Esophagus muscularis mucosa (tissue), 4 donors: ENCODE results near the gene P3H3. TPM values are rescaled to one million over a fixed set of nuclear protein-coding genes. Genes with fewer than 3 reads are reported as not detected.
A peak's percentile ranks its signal among the peaks of the same experiment; 100 is the strongest.
"Not testable (repeated sequence)": the region's sequence is repeated elsewhere in the genome, so short reads cannot be mapped to it uniquely, and the experiment has no call there.

Experiments
- DNase-seq: peaks from one replicate; pipeline ENCODE4 v3.0.0-alpha.2; 2017; ENCODE audit errors: extremely low spot score
- H3K27ac ChIP-seq, 4 donors: fragments of 200-600 bp; sonication (generic); replicated peaks in 1 of 4; 1 replicate in 3 of 4; 2 replicates in 1 of 4; pipeline ENCODE4 v1.5.1; 2016 to 2019; ENCODE audit warnings: mild to moderate bottlenecking in 1 of 4
- H3K27me3 ChIP-seq, 4 donors: fragments of 200-600 bp; sonication (generic); one replicate each; pipeline versions ENCODE4 v1.5.1 to v1.6.0; 2016 to 2019
- H3K36me3 ChIP-seq, 4 donors: fragments of 200-600 bp; sonication (generic); one replicate each; pipeline ENCODE4 v1.5.1; 2016 to 2019
- H3K4me1 ChIP-seq, 4 donors: fragments of 200-600 bp; sonication (generic); one replicate each; pipeline ENCODE4 v1.5.1; 2016 to 2019
- H3K4me3 ChIP-seq, 4 donors: fragments of 200-600 bp; sonication (generic); 1 replicate in 2 of 4; 2 replicates in 2 of 4; pipeline ENCODE4 v1.5.1; 2016 to 2019; ENCODE audit warnings: mild to moderate bottlenecking in 4 of 4, moderate library complexity in 1 of 4
- H3K9me3 ChIP-seq, 4 donors: fragments of 200-600 bp; sonication (generic); 1 replicate in 3 of 4; 2 replicates in 1 of 4; pipeline ENCODE4 v1.5.1; 2016 to 2019
- EP300 ChIP-seq: sonication (generic); formaldehyde crosslinking; IDR thresholded peaks from one replicate; pipeline ENCODE4 v1.6.1; 2017; ENCODE audit warnings: antibody characterized with exemption
- POLR2A ChIP-seq: fragments of 450-650 bp; IDR thresholded peaks from one replicate; pipeline ENCODE4 v1.6.1; 2017; ENCODE audit warnings: antibody characterized with exemption, moderate library complexity, mild to moderate bottlenecking, low read depth
- POLR2AphosphoS5 ChIP-seq, 2 donors: sonication (generic); formaldehyde crosslinking; IDR thresholded peaks; one replicate each; pipeline ENCODE4 v1.6.1; 2017; ENCODE audit warnings: antibody characterized with exemption in 2 of 2
- WGBS: methylation state at CpG from one replicate; pipeline ENCODE4 v1.1.5; 2018; 5-methylcytosine and 5-hydroxymethylcytosine counted together
- intact Hi-C: fragments of 100-400 bp; cut with DNase I; formaldehyde crosslinking; loops from one replicate; pipeline ENCODE4 v1.15.1; 2023
- total RNA-seq, 4 donors: library from RNA; depleted of rRNA; stranded (reverse); fragments of >200 nt; gene quantifications; one replicate each; pipeline versions ENCODE4 v1.1.0 to v1.2.1, GENCODE V29; 2016
- TF ChIP-seq, protein P1 (sequence below), 3 experiments: fragments of 200-600 bp in 2 of 3; fragments of 450-650 bp in 1 of 3; sonication (generic) in 2 of 3; IDR thresholded peaks; one replicate each; pipeline ENCODE4 v1.5.1; 2017 to 2019; ENCODE audit warnings: antibody characterized with exemption in 3 of 3, mild to moderate bottlenecking in 2 of 3, moderate library complexity in 1 of 3

Gene P3H3
- total RNA-seq, 4 donors from 2014 or later, result 16.4 to 30.7 (median 26.8) TPM

DNA sequence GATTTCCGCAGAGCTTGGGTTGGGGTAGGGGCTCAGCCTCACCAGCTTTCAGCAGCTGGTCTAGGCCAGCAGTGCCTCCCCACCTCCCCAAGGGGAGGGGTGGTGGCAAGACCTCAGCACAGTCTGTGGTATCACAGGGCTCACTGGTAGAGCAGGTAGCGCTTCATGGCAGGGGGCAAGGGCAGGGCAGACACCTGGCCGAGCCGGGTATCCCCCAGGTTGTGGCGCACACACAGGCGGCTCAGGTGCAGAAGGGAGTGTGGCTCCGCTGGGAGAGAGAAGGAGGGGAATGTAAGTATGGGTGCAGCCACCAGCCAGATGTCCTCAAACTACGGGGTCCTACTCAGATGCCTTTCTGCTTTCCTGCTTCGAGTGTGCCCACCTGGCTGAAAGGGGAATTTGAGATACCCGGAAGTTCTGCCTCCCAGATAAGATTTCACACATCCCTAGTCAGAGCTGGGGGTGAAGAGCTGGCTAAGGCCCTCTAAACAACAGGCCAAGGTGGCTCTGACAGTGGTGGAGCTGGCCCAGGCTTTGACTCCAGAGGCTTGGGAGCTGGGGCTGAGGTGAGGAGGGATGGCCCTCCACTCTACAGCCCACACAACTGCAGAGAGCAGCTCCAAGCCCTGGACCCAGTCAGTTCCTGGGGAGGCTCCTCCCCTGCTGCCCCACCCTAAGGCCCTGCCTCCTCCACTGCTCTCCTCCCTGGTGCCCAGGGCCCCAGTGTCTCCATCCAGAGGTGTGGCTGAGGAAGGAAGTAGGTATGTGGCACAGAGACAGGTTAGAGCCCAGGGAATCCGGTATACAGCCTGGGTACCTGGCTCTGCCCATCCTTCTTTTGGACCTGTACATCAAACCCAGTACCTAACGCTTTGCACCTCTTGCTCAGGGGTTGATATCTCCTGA lies 43.1 kb downstream of the P3H3 start:
- H3K27ac ChIP-seq, result peak overlapping the region; percentile 86 to 89 (median 88)
- intact Hi-C loops, result loop anchor here (5.0 kb wide), 2 partner anchors 96 to 241 kb away; no protein-coding TSS in a partner anchor
- H3K27me3 ChIP-seq, result no peaks in the 10 kb centered on the region
- 67% methylated on average over 11 of the region's 12 CpGs for WGBS
- H3K4me3 ChIP-seq, result peak overlapping the region; percentile 65 to 88 (median 70)
- H3K4me1 ChIP-seq, result peaks cover 46 to 74% (median 62%) of the 10 kb centered on the region in 4 donors
- H3K9me3 ChIP-seq, result no peaks in the 10 kb centered on the region
- no peak for TF ChIP-seq POLR2AphosphoS5 (IDR thresholded peaks at IDR 0.05)
- no peak for DNase-seq
- peaks cover 11 to 30% (median 24%) of the 10 kb centered on the region in 4 donors for H3K36me3 ChIP-seq

DNA sequence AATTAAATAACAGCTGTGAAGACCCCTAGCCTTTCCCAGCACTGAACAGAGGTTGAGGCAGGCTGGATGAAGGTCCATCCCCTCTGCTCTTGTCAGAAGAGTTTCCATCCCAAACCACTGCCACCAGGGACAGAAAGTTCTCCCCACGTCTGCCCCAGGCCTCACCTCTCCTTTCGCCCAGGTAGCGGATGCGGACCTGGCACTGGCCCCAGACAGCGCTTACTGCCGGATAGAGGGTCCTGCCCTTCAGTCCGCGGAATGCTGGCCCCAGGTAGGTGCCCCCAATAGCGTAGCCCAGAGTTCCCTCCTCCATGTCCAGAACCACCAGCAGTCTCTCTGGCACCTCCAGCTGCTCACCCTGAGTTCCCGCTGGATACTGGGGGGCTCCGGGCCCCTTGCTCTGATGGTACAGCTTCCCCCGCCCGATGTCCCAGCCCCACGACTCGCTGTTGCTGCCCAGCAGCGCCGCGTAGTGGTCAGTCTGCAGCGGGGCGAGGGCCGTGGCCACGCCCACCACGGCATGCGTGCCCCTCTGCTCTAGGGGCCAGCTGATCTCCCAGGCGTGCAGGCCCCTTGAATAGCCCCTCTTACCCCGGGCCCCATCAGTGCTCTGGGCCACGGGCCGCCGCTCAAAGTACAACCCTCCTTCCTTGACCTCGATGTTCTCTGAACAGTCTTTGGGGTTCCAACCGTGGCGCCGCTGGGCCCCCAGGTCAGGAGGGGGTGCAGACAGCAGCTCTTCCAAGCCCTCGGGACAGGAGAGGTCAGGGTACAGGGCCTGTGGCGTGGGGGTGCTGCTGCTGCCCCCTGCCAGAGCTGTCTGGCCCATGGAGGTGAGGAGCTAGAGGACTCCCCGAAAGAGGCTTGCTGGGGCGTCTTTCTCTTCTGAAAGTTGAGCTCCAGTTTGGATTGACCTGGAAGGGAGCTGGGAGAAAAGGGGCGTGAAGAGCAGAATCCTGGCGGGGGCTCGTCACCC lies 44.2 kb downstream of the P3H3 start:
- Histone ChIP-seq H3K27me3 (no peaks in the 10 kb centered on the region), H3K27ac (peak overlapping the region; percentile 86 to 89 (median 88)), H3K36me3 (peaks cover 11 to 30% (median 23%) of the 10 kb centered on the region in 4 donors), H3K4me3 (peak overlapping the region; percentile 65 to 88 (median 70)), H3K9me3 (no peaks in the 10 kb centered on the region), H3K4me1 (peaks cover 39 to 66% (median 55%) of the 10 kb centered on the region in 4 donors)
- intact Hi-C loops, result loop anchor here (5.0 kb wide), 2 partner anchors 95 to 240 kb away; no protein-coding TSS in a partner anchor
- TF ChIP-seq, protein P1, sequence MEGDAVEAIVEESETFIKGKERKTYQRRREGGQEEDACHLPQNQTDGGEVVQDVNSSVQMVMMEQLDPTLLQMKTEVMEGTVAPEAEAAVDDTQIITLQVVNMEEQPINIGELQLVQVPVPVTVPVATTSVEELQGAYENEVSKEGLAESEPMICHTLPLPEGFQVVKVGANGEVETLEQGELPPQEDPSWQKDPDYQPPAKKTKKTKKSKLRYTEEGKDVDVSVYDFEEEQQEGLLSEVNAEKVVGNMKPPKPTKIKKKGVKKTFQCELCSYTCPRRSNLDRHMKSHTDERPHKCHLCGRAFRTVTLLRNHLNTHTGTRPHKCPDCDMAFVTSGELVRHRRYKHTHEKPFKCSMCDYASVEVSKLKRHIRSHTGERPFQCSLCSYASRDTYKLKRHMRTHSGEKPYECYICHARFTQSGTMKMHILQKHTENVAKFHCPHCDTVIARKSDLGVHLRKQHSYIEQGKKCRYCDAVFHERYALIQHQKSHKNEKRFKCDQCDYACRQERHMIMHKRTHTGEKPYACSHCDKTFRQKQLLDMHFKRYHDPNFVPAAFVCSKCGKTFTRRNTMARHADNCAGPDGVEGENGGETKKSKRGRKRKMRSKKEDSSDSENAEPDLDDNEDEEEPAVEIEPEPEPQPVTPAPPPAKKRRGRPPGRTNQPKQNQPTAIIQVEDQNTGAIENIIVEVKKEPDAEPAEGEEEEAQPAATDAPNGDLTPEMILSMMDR (IDR thresholded peaks at IDR 0.05), result peak in 2 of 3 experiments; percentile 85 to 91
- TF ChIP-seq POLR2AphosphoS5 (IDR thresholded peaks at IDR 0.05) (peak; percentile 47 to 72), EP300 (no peak), POLR2A (no peak)
- 5% methylated on average over 8 of the region's 40 CpGs for WGBS
- DNase-seq, result no peak

DNA sequence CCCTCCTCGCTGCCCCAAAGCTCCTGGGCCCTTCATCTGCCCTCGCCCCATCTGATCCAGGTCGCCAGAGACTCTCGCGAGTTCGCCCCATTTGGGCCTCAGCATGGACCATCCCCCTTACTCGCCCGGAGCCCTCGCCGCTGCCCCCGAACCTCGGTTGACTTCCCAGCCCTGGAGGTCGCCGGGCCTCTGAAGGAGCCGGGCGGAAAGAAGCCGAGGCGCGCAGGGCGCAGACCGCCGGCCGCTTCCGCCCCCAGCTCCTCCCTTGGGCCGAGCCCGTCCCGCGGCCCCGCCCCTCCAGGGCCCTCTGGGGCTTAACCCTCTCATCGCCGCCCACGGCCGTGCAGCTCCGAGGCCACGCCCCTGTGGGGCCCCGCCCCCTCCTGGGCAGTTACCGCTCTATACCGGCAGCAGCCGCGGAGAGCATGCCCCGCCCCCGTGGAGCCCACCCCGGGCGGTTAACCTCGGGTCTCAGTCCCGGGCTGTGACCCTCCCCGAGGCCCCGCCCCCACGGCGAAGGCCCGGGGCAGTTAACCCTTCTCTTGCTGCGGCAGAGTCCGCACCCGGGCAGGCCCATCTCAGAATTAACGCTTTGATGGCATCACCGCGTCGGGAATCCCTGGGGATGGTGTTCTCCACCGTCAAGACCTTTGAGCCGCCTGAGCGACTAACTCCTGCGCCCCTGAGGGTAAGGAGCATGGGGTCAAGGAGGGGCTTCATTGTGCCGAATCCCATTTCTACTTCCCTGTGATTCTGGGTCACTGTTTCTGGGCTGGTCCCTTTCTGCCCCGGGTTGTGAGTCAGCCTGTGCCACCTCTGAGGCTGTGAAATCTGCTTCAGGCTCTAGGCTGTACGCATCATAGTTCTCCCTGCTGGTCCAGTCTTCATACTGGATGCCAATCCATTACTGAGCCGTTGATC lies 45.1 kb downstream of the P3H3 start, which contains the start of gene SPSB2:
SPSB2 (minus strand) TSS at position 210 of the 921 bp plus-strand sequence. CDS start 402 bp downstream, outside the sequence.
- Histone ChIP-seq H3K36me3 (peaks cover 11 to 30% (median 23%) of the 10 kb centered on the region in 4 donors), H3K4me3 (peak within 1 kb of the TSS; percentile 65 to 88 (median 70)), H3K9me3 (no peaks in the 10 kb centered on the region), H3K27me3 (no peaks in the 10 kb centered on the region), H3K4me1 (peaks cover 37 to 61% (median 51%) of the 10 kb centered on the region in 4 donors), H3K27ac (peak within 1 kb of the TSS; percentile 86 to 89 (median 88))
- intact Hi-C loops, result loop anchor here (5.0 kb wide), 2 partner anchors 94 to 239 kb away; no protein-coding TSS in a partner anchor
- peak; percentile 99 for DNase-seq
- TF ChIP-seq EP300 (no peak), POLR2A (peak; percentile 74), POLR2AphosphoS5 (IDR thresholded peaks at IDR 0.05) (peak; percentile 83 to 86)
- TF ChIP-seq, protein P1 (IDR thresholded peaks at IDR 0.05), result peak in 2 of 3 experiments; percentile 10 to 37
- 3% methylated on average over 24 of the region's 66 CpGs for WGBS

DNA sequence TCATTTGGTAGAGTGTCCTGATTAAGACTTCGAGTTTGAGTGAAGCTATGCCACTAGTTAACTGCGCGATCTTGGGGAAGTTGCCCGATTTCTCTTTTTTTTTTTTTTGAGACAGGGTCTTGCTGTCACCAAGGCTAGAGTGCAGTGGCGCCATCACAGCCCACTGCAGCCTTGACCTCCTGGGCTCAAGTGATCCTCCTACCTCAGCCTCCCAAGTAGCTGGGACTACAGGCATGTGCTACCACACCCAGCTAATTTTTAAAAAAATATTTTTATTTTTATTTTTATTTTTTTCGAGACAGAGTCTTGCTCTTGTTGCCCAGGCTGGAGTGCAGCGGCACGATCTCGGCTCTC lies 45.8 kb downstream of the P3H3 start:
- DNase-seq, H3K9me3 ChIP-seq, H3K27me3 ChIP-seq: not testable (repeated sequence)
- Histone ChIP-seq H3K4me3 (peak overlapping the region; percentile 65 to 88 (median 70)), H3K36me3 (peaks cover 11 to 26% (median 23%) of the 10 kb centered on the region in 4 donors), H3K27ac (peak overlapping the region; percentile 86 to 89 (median 88)), H3K4me1 (peaks cover 31 to 55% (median 45%) of the 10 kb centered on the region in 4 donors)
- 59% methylated on average over 9 of the region's 9 CpGs for WGBS
- intact Hi-C loops, result loop anchor here (5.0 kb wide), 2 partner anchors 93 to 238 kb away; no protein-coding TSS in a partner anchor

DNA sequence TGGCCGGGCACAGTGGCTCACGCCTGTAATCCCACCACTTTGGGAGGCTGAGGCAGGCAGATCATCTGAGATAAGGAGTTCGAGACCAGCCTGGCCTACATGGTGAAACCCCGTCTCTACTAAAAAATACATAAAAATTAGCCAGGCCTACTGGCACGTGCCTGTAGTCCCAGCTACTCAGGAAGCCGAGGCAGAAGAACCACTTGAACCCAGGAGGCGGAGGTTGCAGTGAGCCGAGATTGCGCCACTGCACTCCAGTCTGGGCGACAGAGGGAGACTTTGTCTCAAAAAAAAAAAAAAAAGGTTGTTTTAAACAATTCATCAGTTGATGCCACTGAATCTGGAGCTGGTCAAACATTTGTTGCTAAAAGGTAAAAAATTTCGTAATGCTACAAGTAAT lies 51.6 kb downstream of the P3H3 start:
- H3K9me3 ChIP-seq, H3K4me3 ChIP-seq, intact Hi-C loops, H3K27ac ChIP-seq, H3K4me1 ChIP-seq, H3K27me3 ChIP-seq, DNase-seq: not testable (repeated sequence)
- H3K36me3 ChIP-seq, result peaks cover 9 to 27% (median 19%) of the 10 kb centered on the region in 4 donors
- 87% methylated on average over 11 of the region's 11 CpGs for WGBS
